ENCODE data around the gene SNAP91. TPM values are rescaled to one million over a fixed set of nuclear protein-coding genes. Genes with fewer than 3 reads are reported as not detected.
"Not testable (repeated sequence)": the region's sequence is repeated elsewhere in the genome, so short reads cannot be mapped to it uniquely, and the experiment has no call there.

The SNAP91 gene
- total RNA-seq, 1 experiment from 2014 or later: not detected

DNA sequence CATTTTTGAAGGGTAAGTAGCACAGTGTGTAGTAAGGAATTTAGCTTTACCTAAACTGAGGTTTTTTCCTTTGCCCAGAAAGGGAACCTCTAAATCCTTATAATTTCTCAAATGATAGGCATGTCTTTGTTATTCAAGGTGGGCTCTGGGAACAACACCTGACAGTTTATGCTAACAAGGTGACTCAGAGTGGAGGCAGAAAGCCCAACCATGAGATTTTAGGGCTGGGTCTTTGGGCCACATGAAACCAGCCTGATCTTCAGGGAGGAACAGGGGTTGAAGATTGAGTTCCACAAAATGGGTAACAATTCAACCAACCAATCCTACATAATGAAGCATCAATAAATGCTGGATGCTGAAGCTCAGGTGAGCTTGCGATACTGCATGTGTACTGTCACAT is 149.9 kb downstream of the SNAP91 start:
- Histone ChIP-seq H3K4me3 (ENCODE audit: low read depth, low read length) (no peak overlapping the region), H3K4me1 (no peaks in the 10 kb centered on the region), H3K27me3 (replicated peaks; ENCODE audit: control insufficient read depth, insufficient read depth, low read length) (no peaks in the 10 kb centered on the region), H3K36me3 (ENCODE audit: control insufficient read depth, insufficient read depth, low read length) (no peaks in the 10 kb centered on the region), H3K9me3 (peaks cover 4% of the 10 kb centered on the region; the same call in 1 of the 2 replicates)
- BruUV-seq (replicated peaks): no TSS peak
- DNase-seq: no peak
- Mint-ChIP-seq H3K9me3 (ENCODE audit: unreplicated experiment) (peaks cover 12% of the 10 kb centered on the region), H3K4me1 (ENCODE audit: low read depth, unreplicated experiment) (no peaks in the 10 kb centered on the region), H3K27me3 (ENCODE audit: insufficient read depth, unreplicated experiment) (peaks cover 5% of the 10 kb centered on the region), H3K4me3 (ENCODE audit: unreplicated experiment) (no peak overlapping the region), H3K36me3 (ENCODE audit: insufficient read depth, unreplicated experiment) (no peaks in the 10 kb centered on the region), H3K27ac (ENCODE audit: unreplicated experiment) (no peak overlapping the region)
- intact Hi-C loops (cut with micrococcal nuclease; ENCODE audit: unreplicated experiment): no loop called here
- TF ChIP-seq, protein P1, sequence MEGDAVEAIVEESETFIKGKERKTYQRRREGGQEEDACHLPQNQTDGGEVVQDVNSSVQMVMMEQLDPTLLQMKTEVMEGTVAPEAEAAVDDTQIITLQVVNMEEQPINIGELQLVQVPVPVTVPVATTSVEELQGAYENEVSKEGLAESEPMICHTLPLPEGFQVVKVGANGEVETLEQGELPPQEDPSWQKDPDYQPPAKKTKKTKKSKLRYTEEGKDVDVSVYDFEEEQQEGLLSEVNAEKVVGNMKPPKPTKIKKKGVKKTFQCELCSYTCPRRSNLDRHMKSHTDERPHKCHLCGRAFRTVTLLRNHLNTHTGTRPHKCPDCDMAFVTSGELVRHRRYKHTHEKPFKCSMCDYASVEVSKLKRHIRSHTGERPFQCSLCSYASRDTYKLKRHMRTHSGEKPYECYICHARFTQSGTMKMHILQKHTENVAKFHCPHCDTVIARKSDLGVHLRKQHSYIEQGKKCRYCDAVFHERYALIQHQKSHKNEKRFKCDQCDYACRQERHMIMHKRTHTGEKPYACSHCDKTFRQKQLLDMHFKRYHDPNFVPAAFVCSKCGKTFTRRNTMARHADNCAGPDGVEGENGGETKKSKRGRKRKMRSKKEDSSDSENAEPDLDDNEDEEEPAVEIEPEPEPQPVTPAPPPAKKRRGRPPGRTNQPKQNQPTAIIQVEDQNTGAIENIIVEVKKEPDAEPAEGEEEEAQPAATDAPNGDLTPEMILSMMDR (IDR thresholded peaks at IDR 0.05; ENCODE audit: insufficient read depth in 1 of 2, low read depth in 1 of 2, low read length in 1 of 2, severe bottlenecking in 1 of 2, unreplicated experiment in 1 of 2): no peak
- ChIA-PET CTCF (no interaction called here), POLR2A (no interaction called here)

DNA sequence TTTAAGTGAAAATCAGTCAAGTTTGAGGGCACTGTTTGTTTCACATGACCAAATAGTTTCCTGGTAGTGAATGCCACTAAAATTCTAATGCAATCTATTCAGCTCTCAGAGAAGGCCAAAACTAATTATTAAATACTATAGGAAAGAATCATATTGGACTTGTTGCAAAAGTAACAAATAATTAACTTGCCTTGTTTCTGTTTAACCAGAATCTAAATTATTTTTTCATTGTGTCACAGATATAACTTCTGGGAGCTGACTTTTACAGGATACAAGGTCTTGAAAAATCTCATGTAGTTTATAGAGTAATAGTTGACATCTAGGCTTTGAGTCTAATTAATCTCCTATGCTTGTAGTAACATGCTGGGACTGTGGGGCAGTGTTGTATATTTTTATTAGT is 152.0 kb downstream of the SNAP91 start:
- DNase-seq: no peak
- H3K36me3 ChIP-seq (ENCODE audit: control insufficient read depth, insufficient read depth, low read length): no peaks in the 10 kb centered on the region
- Mint-ChIP-seq H3K27ac (ENCODE audit: unreplicated experiment) (no peak overlapping the region), H3K4me1 (ENCODE audit: low read depth, unreplicated experiment) (no peaks in the 10 kb centered on the region), H3K27me3 (ENCODE audit: insufficient read depth, unreplicated experiment) (peaks cover 5% of the 10 kb centered on the region), H3K4me3 (ENCODE audit: unreplicated experiment) (no peak overlapping the region), H3K36me3 (ENCODE audit: insufficient read depth, unreplicated experiment) (no peaks in the 10 kb centered on the region), H3K9me3 (ENCODE audit: unreplicated experiment) (no peaks in the 10 kb centered on the region)
- POLR2A ChIA-PET: no interaction called here
- intact Hi-C loops (cut with micrococcal nuclease; ENCODE audit: unreplicated experiment): no loop called here
- no TSS peak for BruUV-seq (replicated peaks)
- H3K4me3 ChIP-seq (ENCODE audit: low read depth, low read length): no peak overlapping the region
- TF ChIP-seq, protein P1 (IDR thresholded peaks at IDR 0.05; ENCODE audit: insufficient read depth in 1 of 2, low read depth in 1 of 2, low read length in 1 of 2, severe bottlenecking in 1 of 2, unreplicated experiment in 1 of 2): no peak
- no peaks in the 10 kb centered on the region for H3K4me1 ChIP-seq
- H3K9me3 ChIP-seq: peaks cover under 1% of the 10 kb centered on the region; the same call in 1 of the 2 replicates
- H3K27me3 ChIP-seq (replicated peaks; ENCODE audit: control insufficient read depth, insufficient read depth, low read length): no peaks in the 10 kb centered on the region
- CTCF ChIA-PET: no interaction called here

DNA sequence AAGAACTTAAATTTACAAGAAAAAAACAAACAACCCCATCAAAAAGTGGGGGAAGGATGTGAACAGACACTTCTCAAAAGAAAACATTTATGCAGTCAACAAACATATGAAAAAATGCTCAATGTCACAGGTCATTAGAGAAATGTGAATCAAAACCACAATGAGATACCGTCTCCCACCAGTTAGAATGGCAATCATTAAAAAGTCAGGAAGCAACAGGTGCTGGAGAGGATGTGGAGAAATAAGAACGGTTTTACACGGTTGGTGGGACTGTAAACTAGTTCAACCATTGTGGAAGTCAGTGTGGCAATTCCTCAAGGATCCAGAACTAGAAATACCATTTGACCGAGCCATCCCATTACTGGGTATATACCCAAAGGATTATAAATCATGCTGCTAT is 157.2 kb downstream of the SNAP91 start:
- H3K9me3 Mint-ChIP-seq (ENCODE audit: unreplicated experiment); POLR2A ChIA-PET; H3K4me1 Mint-ChIP-seq (ENCODE audit: low read depth, unreplicated experiment); H3K36me3 Mint-ChIP-seq (ENCODE audit: insufficient read depth, unreplicated experiment); BruUV-seq (replicated peaks); CTCF ChIA-PET; H3K9me3 ChIP-seq; H3K4me1 ChIP-seq; DNase-seq; H3K4me3 ChIP-seq (ENCODE audit: low read depth, low read length); H3K27ac Mint-ChIP-seq (ENCODE audit: unreplicated experiment); intact Hi-C loops (cut with micrococcal nuclease; ENCODE audit: unreplicated experiment); H3K27me3 ChIP-seq (replicated peaks; ENCODE audit: control insufficient read depth, insufficient read depth, low read length); H3K36me3 ChIP-seq (ENCODE audit: control insufficient read depth, insufficient read depth, low read length); H3K4me3 Mint-ChIP-seq (ENCODE audit: unreplicated experiment); H3K27me3 Mint-ChIP-seq (ENCODE audit: insufficient read depth, unreplicated experiment): not testable (repeated sequence)

DNA sequence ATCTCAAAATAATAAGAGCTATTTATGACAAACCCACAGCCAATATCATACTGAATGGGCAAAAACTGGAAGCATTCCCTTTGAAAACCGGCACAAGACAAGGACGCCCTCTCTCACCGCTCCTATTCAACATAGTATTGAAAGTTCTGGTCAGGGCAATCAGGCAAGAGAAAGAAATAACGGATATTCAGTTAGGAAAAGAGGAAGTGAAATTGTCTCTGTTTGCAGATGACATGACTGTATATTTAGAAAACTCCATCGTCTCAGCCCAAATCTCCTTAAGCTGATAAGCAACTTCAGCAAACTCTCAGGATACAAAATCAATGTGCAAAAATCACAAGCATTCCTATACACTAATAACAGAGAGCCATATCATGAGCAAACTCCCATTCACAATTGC is 158.4 kb downstream of the SNAP91 start:
- BruUV-seq (replicated peaks): not testable (repeated sequence)

More for the DNA sequence above, 158.4 kb downstream of the SNAP91 start:
- H3K36me3 ChIP-seq (ENCODE audit: control insufficient read depth, insufficient read depth, low read length); H3K27ac Mint-ChIP-seq (ENCODE audit: unreplicated experiment); H3K9me3 ChIP-seq; CTCF ChIA-PET; H3K4me1 Mint-ChIP-seq (ENCODE audit: low read depth, unreplicated experiment); DNase-seq; H3K36me3 Mint-ChIP-seq (ENCODE audit: insufficient read depth, unreplicated experiment); H3K4me3 ChIP-seq (ENCODE audit: low read depth, low read length); H3K4me3 Mint-ChIP-seq (ENCODE audit: unreplicated experiment); H3K27me3 ChIP-seq (replicated peaks; ENCODE audit: control insufficient read depth, insufficient read depth, low read length); H3K9me3 Mint-ChIP-seq (ENCODE audit: unreplicated experiment); intact Hi-C loops (cut with micrococcal nuclease; ENCODE audit: unreplicated experiment); POLR2A ChIA-PET; H3K4me1 ChIP-seq; H3K27me3 Mint-ChIP-seq (ENCODE audit: insufficient read depth, unreplicated experiment): not testable (repeated sequence)
